OCI-LY7 (cell line): ENCODE measurements around the gene KCNK16. TPM values are rescaled to one million over a fixed set of nuclear protein-coding genes. Genes with fewer than 3 reads are reported as not detected.

Experiments used
- BruUV-seq: library from RNA; stranded (reverse); fragments of 400-500 nt; replicated peaks from 2 replicates; lab custom pipeline; 2021; lab: Mats Ljungman, UMichigan
- CTCF ChIA-PET: fragments of 300-600 bp; sonication (Branson Sonifier 250); formaldehyde crosslinking; loops from one replicate; lab custom pipeline; 2022; ENCODE audit warnings: antibody characterized with exemption; ENCODE audit not compliant: unreplicated experiment; lab: Charles Lee
- POLR2A ChIA-PET: fragments of 300-600 bp; sonication (Branson Sonifier 250); formaldehyde crosslinking; loops from one replicate; lab custom pipeline; 2022; ENCODE audit warnings: antibody characterized with exemption; lab: Charles Lee
- DNase-seq: peaks from one replicate; pipeline ENCODE4 v3.0.0-alpha.2; 2015; ENCODE audit warnings: low spot score
- H2AFZ ChIP-seq: fragments of 200-600 bp; sonication (generic), shearing (Covaris generic); 2 replicates; pipeline ENCODE4 v1.6.1; 2014; ENCODE audit warnings: mild to moderate bottlenecking, antibody characterized with exemption, low read length, moderate library complexity
- H3K27ac ChIP-seq: fragments of 200-600 bp; sonication (generic); 2 replicates; pipeline ENCODE4 v1.5.1; 2014; ENCODE audit warnings: mixed run types, low read depth, mild to moderate bottlenecking, moderate library complexity, low read length, inconsistent platforms; ENCODE audit not compliant: poor library complexity, severe bottlenecking
- H3K36me3 ChIP-seq: fragments of 200-600 bp; sonication (generic); 2 replicates; pipeline ENCODE4 v1.6.1; 2014; ENCODE audit warnings: mild to moderate bottlenecking, antibody characterized with exemption, low read length, moderate library complexity, mixed read lengths; ENCODE audit not compliant: insufficient read depth
- H3K4me1 ChIP-seq: fragments of 200-600 bp; sonication (generic); 2 replicates; pipeline ENCODE4 v1.5.1; 2014; ENCODE audit warnings: mild to moderate bottlenecking, low read length; ENCODE audit not compliant: insufficient read depth, poor library complexity, severe bottlenecking
- H3K4me2 ChIP-seq: fragments of 200-600 bp; sonication (generic); 2 replicates; pipeline ENCODE4 v1.6.1; 2014; ENCODE audit warnings: mild to moderate bottlenecking, low read length
- H3K4me3 ChIP-seq: fragments of 200-600 bp; sonication (generic); 2 replicates; pipeline ENCODE4 v1.5.1; 2014; ENCODE audit warnings: mild to moderate bottlenecking, low read depth, low read length; ENCODE audit not compliant: poor library complexity, severe bottlenecking
- H3K79me2 ChIP-seq: fragments of 200-600 bp; sonication (generic); 2 replicates; pipeline ENCODE4 v1.6.1; 2016; ENCODE audit warnings: low read depth, mild to moderate bottlenecking, low read length, moderate library complexity, mixed read lengths; ENCODE audit not compliant: insufficient read depth
- H3K9me2 ChIP-seq: fragments of 200-600 bp; sonication (generic); 2 replicates; pipeline ENCODE4 v1.6.1; 2016; ENCODE audit warnings: mild to moderate bottlenecking, low read length, mixed read lengths; ENCODE audit not compliant: insufficient read depth
- H3K9me3 ChIP-seq: fragments of 200-600 bp; sonication (generic); 2 replicates; pipeline ENCODE4 v1.6.1; 2014; ENCODE audit warnings: mild to moderate bottlenecking, mixed run types, low read length, mixed read lengths
- H4K20me1 ChIP-seq: fragments of 200-600 bp; sonication (generic); 2 replicates; pipeline ENCODE4 v1.6.1; 2014; ENCODE audit warnings: mild to moderate bottlenecking, antibody characterized with exemption, low read length, moderate library complexity, mixed read lengths; ENCODE audit not compliant: insufficient read depth
- EZH2phosphoT487 ChIP-seq: fragments of 200-600 bp; sonication (generic); IDR thresholded peaks from 2 replicates; pipeline ENCODE4 v1.6.1; 2018; ENCODE audit warnings: low read depth, borderline replicate concordance, mild to moderate bottlenecking, mixed run types, antibody characterized with exemption, low read length, moderate library complexity, mixed read lengths
- intact Hi-C: fragments of 100-400 bp; cut with micrococcal nuclease; formaldehyde crosslinking; loops from one replicate; pipeline ENCODE4 v1.10.0; 2022; ENCODE audit not compliant: unreplicated experiment
- total RNA-seq, 2 experiments: library from RNA; depleted of rRNA in 1 of 2; stranded (reverse); fragments of >200 nt in 1 of 2; shearing (Covaris generic) in 1 of 2; gene quantifications; 2 replicates each; pipeline ENCODE4 v1.2.3, GENCODE V29; 2014 to 2022
- TF ChIP-seq, protein P1 (sequence below): fragments of 200-600 bp; sonication (generic); conservative IDR thresholded peaks from 2 replicates; pipeline ENCODE4 v1.5.1; 2014; ENCODE audit warnings: mild to moderate bottlenecking, antibody characterized with exemption, low read length, moderate library complexity, mixed read lengths

KCNK16 gene
- total RNA-seq, 2 experiments from 2014 or later = not detected

DNA sequence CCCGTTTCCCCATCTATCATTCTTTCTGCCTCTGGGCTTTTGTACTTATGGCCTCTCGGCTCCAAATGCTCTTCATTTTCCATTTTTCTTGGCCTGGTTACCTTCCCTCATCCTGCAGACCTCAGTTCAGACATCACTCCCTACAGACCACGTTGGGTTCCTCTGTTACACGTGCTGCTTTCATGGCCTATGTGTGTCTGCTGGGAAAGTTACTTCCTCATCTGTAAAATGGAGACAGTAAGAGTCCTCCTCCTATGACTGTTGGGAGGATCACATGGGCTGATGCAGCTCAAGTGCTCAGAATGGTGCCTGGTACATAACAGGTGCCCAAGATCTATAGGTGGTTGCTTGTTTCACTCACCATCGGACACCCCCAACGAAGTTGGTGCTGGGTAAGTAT, 21.8 kb downstream of the KCNK16 start:
- intact Hi-C loops = loop anchor here (10.0 kb wide), 1 partner anchor 326 kb away; no protein-coding TSS in a partner anchor
- BruUV-seq = no TSS peak
- POLR2A ChIA-PET = no interaction called here

DNA sequence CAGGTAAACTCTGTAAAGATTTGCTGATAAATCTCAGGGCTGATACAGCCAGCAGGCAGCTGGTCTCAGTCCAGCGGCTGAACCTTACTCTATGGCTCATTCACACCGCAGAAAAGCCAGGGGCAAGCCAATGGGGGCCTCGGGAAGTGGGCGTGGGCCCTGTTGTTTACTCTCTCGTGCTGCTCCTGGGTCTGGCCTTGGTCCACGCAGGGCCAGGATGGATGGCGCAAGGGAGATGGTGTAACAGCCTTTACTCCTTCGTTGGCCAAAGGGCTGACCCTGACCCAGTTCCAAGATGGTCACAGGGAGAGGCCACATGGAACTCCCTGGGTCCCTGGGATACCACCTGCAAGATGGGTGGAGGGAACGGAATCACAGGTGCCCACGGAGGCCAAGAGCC, 24.4 kb downstream of the KCNK16 start:
- H3K79me2 ChIP-seq = no peaks in the 10 kb centered on the region
- no peaks in the 10 kb centered on the region for H3K9me3 ChIP-seq
- DNase-seq = no peak
- H3K4me1 ChIP-seq = no peaks in the 10 kb centered on the region
- intact Hi-C loops = no loop called here
- H3K9me2 ChIP-seq = no peaks in the 10 kb centered on the region
- ChIA-PET CTCF (no interaction called here), POLR2A (no interaction called here)
- no peaks in the 10 kb centered on the region for H4K20me1 ChIP-seq
- TF ChIP-seq, protein P1, sequence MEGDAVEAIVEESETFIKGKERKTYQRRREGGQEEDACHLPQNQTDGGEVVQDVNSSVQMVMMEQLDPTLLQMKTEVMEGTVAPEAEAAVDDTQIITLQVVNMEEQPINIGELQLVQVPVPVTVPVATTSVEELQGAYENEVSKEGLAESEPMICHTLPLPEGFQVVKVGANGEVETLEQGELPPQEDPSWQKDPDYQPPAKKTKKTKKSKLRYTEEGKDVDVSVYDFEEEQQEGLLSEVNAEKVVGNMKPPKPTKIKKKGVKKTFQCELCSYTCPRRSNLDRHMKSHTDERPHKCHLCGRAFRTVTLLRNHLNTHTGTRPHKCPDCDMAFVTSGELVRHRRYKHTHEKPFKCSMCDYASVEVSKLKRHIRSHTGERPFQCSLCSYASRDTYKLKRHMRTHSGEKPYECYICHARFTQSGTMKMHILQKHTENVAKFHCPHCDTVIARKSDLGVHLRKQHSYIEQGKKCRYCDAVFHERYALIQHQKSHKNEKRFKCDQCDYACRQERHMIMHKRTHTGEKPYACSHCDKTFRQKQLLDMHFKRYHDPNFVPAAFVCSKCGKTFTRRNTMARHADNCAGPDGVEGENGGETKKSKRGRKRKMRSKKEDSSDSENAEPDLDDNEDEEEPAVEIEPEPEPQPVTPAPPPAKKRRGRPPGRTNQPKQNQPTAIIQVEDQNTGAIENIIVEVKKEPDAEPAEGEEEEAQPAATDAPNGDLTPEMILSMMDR = no peak
- TF ChIP-seq EZH2phosphoT487 = no peak
- H2AFZ ChIP-seq = no peak overlapping the region
- no peak overlapping the region for H3K27ac ChIP-seq
- H3K36me3 ChIP-seq = no peaks in the 10 kb centered on the region
- H3K4me3 ChIP-seq = no peak overlapping the region
- H3K4me2 ChIP-seq = no peak overlapping the region
- no TSS peak for BruUV-seq

More for the DNA sequence above, 21.8 kb downstream of the KCNK16 start:
- no peak overlapping the region for H3K4me2 ChIP-seq
- H4K20me1 ChIP-seq = no peaks in the 10 kb centered on the region
- DNase-seq = no peak
- H3K9me3 ChIP-seq = no peaks in the 10 kb centered on the region
- H3K4me1 ChIP-seq = no peaks in the 10 kb centered on the region
- H3K9me2 ChIP-seq = no peaks in the 10 kb centered on the region
- TF ChIP-seq, protein P1 = no peak
- no peak for TF ChIP-seq EZH2phosphoT487
- no peak overlapping the region for H2AFZ ChIP-seq
- no peaks in the 10 kb centered on the region for H3K36me3 ChIP-seq
- no peaks in the 10 kb centered on the region for H3K79me2 ChIP-seq
- no peak overlapping the region for H3K4me3 ChIP-seq
- CTCF ChIA-PET = no interaction called here
- no peak overlapping the region for H3K27ac ChIP-seq

DNA sequence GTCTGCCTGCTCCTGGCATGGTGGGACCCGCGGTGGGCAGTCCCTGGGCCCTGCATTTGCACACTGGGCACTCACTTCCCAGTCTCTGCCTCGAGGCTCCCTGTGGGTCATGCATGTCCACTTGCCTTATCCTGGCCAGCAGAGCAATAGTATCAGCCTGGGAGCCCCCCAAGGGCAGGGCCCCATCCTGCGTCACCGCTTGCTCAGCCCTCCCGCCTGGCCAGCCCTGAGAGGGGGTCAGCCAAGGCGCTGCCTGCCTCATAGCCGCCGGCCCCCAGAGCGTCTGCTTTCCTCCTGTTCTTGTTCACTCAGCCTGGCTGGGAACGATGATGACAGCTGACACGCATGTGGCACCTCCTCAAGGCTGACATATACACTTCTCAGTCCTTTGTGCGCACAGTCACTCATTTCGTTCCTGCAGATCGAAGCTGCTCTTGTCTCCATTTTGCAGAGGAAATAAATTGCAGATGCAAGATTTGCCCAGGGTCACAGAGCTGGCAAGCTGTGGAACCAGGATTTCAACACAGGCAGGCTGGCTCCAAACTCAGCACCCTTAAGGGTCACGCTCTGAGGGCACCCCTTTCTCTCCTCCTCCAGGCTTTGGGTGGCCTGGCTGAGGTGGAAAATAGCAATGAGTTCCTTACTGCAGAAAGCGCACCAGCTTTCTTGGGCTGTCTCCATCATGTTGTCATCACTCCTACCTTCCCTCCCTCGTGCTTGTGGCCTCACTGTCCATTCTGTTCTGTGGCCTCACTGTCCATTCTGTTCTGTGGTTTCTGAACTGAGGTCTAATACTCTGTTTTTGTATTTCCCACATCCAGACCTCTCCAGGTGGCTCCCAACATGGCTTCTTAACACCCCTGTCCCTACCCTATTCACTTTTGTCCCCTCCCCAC, 25.5 kb downstream of the KCNK16 start:
- no peak overlapping the region for H2AFZ ChIP-seq
- ChIA-PET POLR2A (no interaction called here), CTCF (no interaction called here)
- no peaks in the 10 kb centered on the region for H3K36me3 ChIP-seq
- no peak overlapping the region for H3K27ac ChIP-seq
- no peaks in the 10 kb centered on the region for H3K9me2 ChIP-seq
- intact Hi-C loops = no loop called here
- no peaks in the 10 kb centered on the region for H3K79me2 ChIP-seq
- no peaks in the 10 kb centered on the region for H4K20me1 ChIP-seq
- no peaks in the 10 kb centered on the region for H3K9me3 ChIP-seq
- no TSS peak for BruUV-seq
- H3K4me1 ChIP-seq = no peaks in the 10 kb centered on the region
- H3K4me3 ChIP-seq = no peak overlapping the region
- no peak for DNase-seq
- H3K4me2 ChIP-seq = no peak overlapping the region
- TF ChIP-seq, protein P1 = no peak
- TF ChIP-seq EZH2phosphoT487 = no peak
